Right lobe of liver (tissue), 6 donors: Measurements from ENCODE around the gene MTREX. TPM values are rescaled to one million over a fixed set of nuclear protein-coding genes. Genes with fewer than 3 reads are reported as not detected.

Experiments
- ATAC-seq, 4 donors: fragments of 200-7000 bp; cut with Tn5 transposase; one replicate each; pipeline ENCODE4 v1.9.1; 2020; ENCODE audit warnings: mild to moderate bottlenecking in 4 of 4, moderate library complexity in 4 of 4
- DNase-seq, 3 donors: peaks; one replicate each; pipeline ENCODE4 v3.0.0-alpha.2; 2020
- H3K27ac ChIP-seq, 3 donors: fragments of 200-600 bp; one replicate each; pipeline ENCODE4 v1.8.0; 2022
- H3K27me3 ChIP-seq, 2 donors: fragments of 200-600 bp; one replicate each; pipeline ENCODE4 v1.8.0; 2022
- H3K36me3 ChIP-seq, 4 donors: fragments of 200-600 bp; sonication (generic) in 1 of 4; one replicate each; pipeline versions ENCODE4 v1.5.1 to v1.8.0; 2017 to 2022; ENCODE audit warnings: control low read depth in 1 of 4
- H3K4me1 ChIP-seq, 4 donors: fragments of 200-600 bp; sonication (generic) in 1 of 4; one replicate each; pipeline versions ENCODE4 v1.5.1 to v1.8.0; 2017 to 2022; ENCODE audit warnings: control low read depth in 1 of 4
- H3K4me3 ChIP-seq, 3 donors: fragments of 200-600 bp; one replicate each; pipeline ENCODE4 v1.8.0; 2022
- H3K9me3 ChIP-seq, 4 donors: fragments of 200-600 bp; sonication (generic) in 1 of 4; one replicate each; pipeline versions ENCODE4 v1.5.1 to v1.8.0; 2017 to 2022; ENCODE audit warnings: control low read depth in 1 of 4
- POLR2A ChIP-seq: fragments of 450-650 bp; IDR thresholded peaks from one replicate; pipeline ENCODE4 v1.6.1; 2017; ENCODE audit warnings: antibody characterized with exemption, mild to moderate bottlenecking
- WGBS: methylation state at CpG from one replicate; pipeline ENCODE4 v1.1.6; 2018; ENCODE audit warnings: low coverage, low lambda C conversion rate; ENCODE audit not compliant: insufficient coverage; ENCODE audit errors: missing lambda C conversion rate; 5-methylcytosine and 5-hydroxymethylcytosine counted together
- intact Hi-C, 2 donors: fragments of 100-400 bp; cut with DNase I; formaldehyde crosslinking; loops; one replicate each; pipeline versions ENCODE4 v1.11.2 to v1.14.1; 2022
- total RNA-seq, 6 experiments: library from RNA; depleted of rRNA in 2 of 6; stranded (reverse); fragments of >200 nt in 2 of 6; fragmentation: NEBNext Ultra II Directional in 3 of 6; extraction: Animal tissue kit (Norgen Biotek cat#: 25700) in 3 of 6; gene quantifications; one replicate each; pipeline versions ENCODE4 v1.1.0 to v1.2.4, GENCODE V29; 2016 to 2023
- TF ChIP-seq, protein P1 (sequence below), 4 donors: fragments of 200-600 bp in 3 of 4; fragments of 450-650 bp in 1 of 4; IDR thresholded peaks; one replicate each; pipeline versions ENCODE4 v1.5.1 to v1.8.0; 2016 to 2022; ENCODE audit warnings: antibody characterized with exemption in 4 of 4, mild to moderate bottlenecking in 2 of 4
- donor health status: DM: no; HTN: yes; CAD: no.
- donor health status: DM: no; HTN: no; CAD: no.
- donor health status: DM: no; HTN: no; CAD: no.
- donor health status: DM: no; HTN: yes; CAD: no.
- donor health status: DM: no; HTN: yes; CAD: no.

MTREX gene
- total RNA-seq, 6 experiments from 2014 or later = 24.7 to 42.4 (median 31.9) TPM

DNA sequence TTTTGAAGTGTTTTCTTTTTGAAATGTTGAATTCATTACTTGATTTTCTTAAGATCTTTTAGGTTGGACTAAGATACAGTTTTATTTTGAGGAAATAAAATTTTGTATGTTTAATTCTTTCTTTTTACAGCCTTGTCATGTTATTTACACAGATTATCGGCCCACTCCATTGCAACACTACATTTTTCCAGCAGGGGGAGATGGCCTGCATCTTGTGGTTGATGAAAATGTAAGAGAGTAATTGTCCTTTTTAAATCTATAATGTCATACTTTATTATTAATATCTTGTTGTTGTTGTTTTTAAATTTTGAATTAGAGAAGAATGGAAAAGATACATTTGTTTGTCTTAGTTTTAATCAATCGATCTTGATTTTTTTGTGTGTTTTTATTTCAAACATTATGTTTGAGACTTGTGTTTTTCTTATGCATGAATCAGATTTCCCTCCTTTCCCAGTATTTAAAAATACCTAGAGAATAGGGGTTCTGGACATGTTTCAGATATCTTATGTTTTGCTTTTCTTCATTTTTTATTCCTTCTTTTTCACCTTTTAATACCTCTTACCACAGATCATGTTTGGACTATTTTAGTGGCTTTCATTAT is 36.7 kb downstream of the MTREX start:
- Histone ChIP-seq H3K27ac (peak overlapping the region; percentile 65 to 81 (median 76)), H3K9me3 (no peaks in the 10 kb centered on the region), H3K4me3 (no peak overlapping the region), H3K27me3 (no peaks in the 10 kb centered on the region), H3K36me3 (peaks cover 0 to 26% (median 8%) of the 10 kb centered on the region in 4 donors), H3K4me1 (peaks cover 0 to 26% (median 9%) of the 10 kb centered on the region in 4 donors)
- intact Hi-C loops = no loop called here
- TF ChIP-seq, protein P1, sequence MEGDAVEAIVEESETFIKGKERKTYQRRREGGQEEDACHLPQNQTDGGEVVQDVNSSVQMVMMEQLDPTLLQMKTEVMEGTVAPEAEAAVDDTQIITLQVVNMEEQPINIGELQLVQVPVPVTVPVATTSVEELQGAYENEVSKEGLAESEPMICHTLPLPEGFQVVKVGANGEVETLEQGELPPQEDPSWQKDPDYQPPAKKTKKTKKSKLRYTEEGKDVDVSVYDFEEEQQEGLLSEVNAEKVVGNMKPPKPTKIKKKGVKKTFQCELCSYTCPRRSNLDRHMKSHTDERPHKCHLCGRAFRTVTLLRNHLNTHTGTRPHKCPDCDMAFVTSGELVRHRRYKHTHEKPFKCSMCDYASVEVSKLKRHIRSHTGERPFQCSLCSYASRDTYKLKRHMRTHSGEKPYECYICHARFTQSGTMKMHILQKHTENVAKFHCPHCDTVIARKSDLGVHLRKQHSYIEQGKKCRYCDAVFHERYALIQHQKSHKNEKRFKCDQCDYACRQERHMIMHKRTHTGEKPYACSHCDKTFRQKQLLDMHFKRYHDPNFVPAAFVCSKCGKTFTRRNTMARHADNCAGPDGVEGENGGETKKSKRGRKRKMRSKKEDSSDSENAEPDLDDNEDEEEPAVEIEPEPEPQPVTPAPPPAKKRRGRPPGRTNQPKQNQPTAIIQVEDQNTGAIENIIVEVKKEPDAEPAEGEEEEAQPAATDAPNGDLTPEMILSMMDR (IDR thresholded peaks at IDR 0.05) = peak; percentile 77 to 91 (median 84)
- no peak for TF ChIP-seq POLR2A
- 7% methylated on average over 2 of the region's 2 CpGs for WGBS
- ATAC-seq (peak; percentile 65 to 80 (median 72)), DNase-seq (peak in 1 of 3 donors; percentile 60)

DNA sequence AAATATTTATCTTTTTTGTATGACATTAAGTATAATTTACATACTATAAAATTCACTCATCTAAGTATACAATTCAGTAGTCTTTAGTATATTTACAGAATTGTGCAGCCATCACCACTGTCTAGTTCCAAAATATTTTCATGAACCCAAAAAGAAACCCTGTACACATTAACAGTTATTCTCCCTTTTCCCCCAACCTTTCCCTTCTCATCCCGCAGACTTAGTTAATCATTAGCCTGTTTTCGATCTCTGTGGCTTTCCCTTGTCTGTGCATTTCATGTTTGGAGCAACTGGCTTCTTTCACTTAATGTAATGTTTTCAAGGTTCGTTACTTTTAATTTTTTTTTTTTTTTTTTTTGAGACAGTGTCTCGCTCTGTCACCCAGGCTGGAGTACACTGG is 37.5 kb downstream of the MTREX start:
- 20% methylated on average over 4 of the region's 4 CpGs for WGBS
- H3K36me3 ChIP-seq = peaks cover 0 to 35% (median 9%) of the 10 kb centered on the region in 4 donors

GRCh38 chr5:55347786-55348185 is 40.0 kb downstream of the MTREX start:
- DNase-seq (no peak), ATAC-seq (no peak)
- Histone ChIP-seq H3K27me3 (no peaks in the 10 kb centered on the region), H3K4me3 (no peak overlapping the region), H3K36me3 (peaks cover 0 to 37% (median 12%) of the 10 kb centered on the region in 4 donors), H3K9me3 (no peaks in the 10 kb centered on the region), H3K27ac (no peak overlapping the region), H3K4me1 (peaks cover 0 to 26% (median 9%) of the 10 kb centered on the region in 4 donors)
- intact Hi-C loops = no loop called here
- 90% methylated on average over 2 of the region's 3 CpGs for WGBS
- TF ChIP-seq, protein P1 (IDR thresholded peaks at IDR 0.05) = no peak
- TF ChIP-seq POLR2A = no peak

More for the DNA sequence above, 37.5 kb downstream of the MTREX start:
- Histone ChIP-seq H3K27ac (peak overlapping the region; percentile 32 to 81 (median 76)), H3K4me3 (peak overlapping the region in 1 of 3 donors; percentile 19), H3K9me3 (no peaks in the 10 kb centered on the region), H3K4me1 (peaks cover 0 to 26% (median 9%) of the 10 kb centered on the region in 4 donors), H3K27me3 (no peaks in the 10 kb centered on the region)
- TF ChIP-seq, protein P1 (IDR thresholded peaks at IDR 0.05) = no peak
- no peak for TF ChIP-seq POLR2A
- ATAC-seq (peak; percentile 73 to 89 (median 80)), DNase-seq (no peak)
- intact Hi-C loops = no loop called here

- WGBS = 92% methylated on average over 1 of the region's 1 CpG
- ATAC-seq = no peak
- no peak for DNase-seq
- Histone ChIP-seq H3K27ac (no peak overlapping the region), H3K27me3 (no peaks in the 10 kb centered on the region), H3K36me3 (peaks cover 0 to 58% (median 12%) of the 10 kb centered on the region in 4 donors), H3K4me1 (peaks cover 0 to 5% (median 2%) of the 10 kb centered on the region in 4 donors), H3K9me3 (no peaks in the 10 kb centered on the region), H3K4me3 (no peak overlapping the region)
- intact Hi-C loops = no loop called here
- TF ChIP-seq POLR2A = no peak
- TF ChIP-seq, protein P1 (IDR thresholded peaks at IDR 0.05) = no peak
Measured at GRCh38 chr5:55350754-55351153, 43.0 kb downstream of the MTREX start.
